ENCODE measurements around the gene KDF1. TPM values are rescaled to one million over a fixed set of nuclear protein-coding genes. Genes with fewer than 3 reads are reported as not detected.

The KDF1 gene
- total RNA-seq, 1 donor = not detected

GRCh38 chr1:26999440-26999987 lies 39.2 kb upstream of the KDF1 start:
- TF ChIP-seq CTCF (IDR thresholded peaks at IDR 0.05; ENCODE audit: insufficient read depth, low read length) = peak; percentile 22
- peak; percentile 100 for DNase-seq (ENCODE audit: low read depth)
- H3K4me3 ChIP-seq (ENCODE audit: low read depth, low read length) = no peak overlapping the region

- TF ChIP-seq CTCF (IDR thresholded peaks at IDR 0.05; ENCODE audit: insufficient read depth, low read length) = no peak
- no peak overlapping the region for H3K4me3 ChIP-seq (ENCODE audit: low read depth, low read length)
- DNase-seq (ENCODE audit: low read depth) = peak; percentile 73
Measured at GRCh38 chr1:26998429-26999300, 38.4 kb upstream of the KDF1 start.

- H3K4me3 ChIP-seq (ENCODE audit: low read depth, low read length) = no peak overlapping the region
- no peak for TF ChIP-seq CTCF (IDR thresholded peaks at IDR 0.05; ENCODE audit: insufficient read depth, low read length)
- no peak for DNase-seq (ENCODE audit: low read depth)
Measured at GRCh38 chr1:26996665-26997064, 36.4 kb upstream of the KDF1 start.

DNA sequence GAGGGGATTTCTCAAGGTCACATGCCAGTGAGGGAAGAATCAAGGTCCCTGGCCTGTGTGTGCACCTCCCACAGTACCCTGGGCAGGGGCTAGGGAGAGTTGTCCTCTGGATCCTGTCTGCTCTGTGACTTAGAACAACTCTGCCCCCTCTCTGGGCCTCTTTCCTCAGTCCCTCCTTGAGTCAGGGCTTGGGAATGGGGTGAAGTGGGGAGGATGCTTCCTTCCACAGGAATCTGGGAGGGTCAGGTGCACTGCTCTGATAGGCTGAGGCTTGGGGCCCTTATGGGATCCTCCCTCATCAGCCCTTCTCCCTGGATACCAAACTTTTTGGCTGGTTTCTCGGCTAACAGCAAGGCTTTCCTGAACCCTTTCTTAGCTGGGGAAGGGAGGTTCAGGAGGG lies 35.8 kb upstream of the KDF1 start:
- no peak for TF ChIP-seq CTCF (IDR thresholded peaks at IDR 0.05; ENCODE audit: insufficient read depth, low read length)
- peak overlapping the region; percentile 44 for H3K4me3 ChIP-seq (ENCODE audit: low read depth, low read length)
- peak; percentile 58 for DNase-seq (ENCODE audit: low read depth)

GRCh38 chr1:26994787-26995517 lies 34.7 kb upstream of the KDF1 start:
- no peak for DNase-seq (ENCODE audit: low read depth)
- no peak for TF ChIP-seq CTCF (IDR thresholded peaks at IDR 0.05; ENCODE audit: insufficient read depth, low read length)
- H3K4me3 ChIP-seq (ENCODE audit: low read depth, low read length) = peak overlapping the region; percentile 77

DNA sequence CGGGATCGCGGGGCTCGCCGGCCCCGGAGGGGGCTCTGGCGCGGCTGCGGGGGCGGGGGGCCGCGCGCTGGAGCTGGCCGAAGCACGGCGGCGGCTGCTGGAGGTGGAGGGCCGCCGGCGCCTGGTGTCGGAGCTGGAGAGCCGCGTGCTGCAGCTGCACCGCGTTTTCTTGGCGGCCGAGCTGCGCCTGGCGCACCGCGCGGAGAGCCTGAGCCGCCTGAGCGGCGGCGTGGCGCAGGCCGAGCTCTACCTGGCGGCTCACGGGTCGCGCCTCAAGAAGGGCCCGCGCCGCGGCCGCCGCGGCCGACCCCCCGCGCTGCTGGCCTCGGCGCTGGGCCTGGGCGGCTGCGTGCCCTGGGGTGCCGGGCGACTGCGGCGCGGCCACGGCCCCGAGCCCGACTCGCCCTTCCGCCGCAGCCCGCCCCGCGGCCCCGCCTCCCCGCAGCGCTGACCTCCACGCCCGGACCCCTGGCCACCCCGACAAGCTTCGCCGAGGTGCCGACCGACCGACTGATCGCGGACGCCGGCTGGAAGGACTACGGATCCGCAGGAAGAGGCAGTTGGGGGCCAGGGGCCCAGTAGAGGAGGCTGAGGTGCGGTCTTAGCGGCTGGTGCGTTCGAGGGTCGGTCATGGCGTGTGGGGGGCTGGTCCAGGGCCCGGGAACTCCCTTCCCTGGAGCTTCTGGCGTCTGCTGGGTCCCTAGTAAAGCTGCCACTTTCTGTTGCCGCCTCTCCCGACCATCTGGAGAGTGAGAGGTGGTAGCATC lies 33.9 kb upstream of the KDF1 start:
- no peak for TF ChIP-seq CTCF (IDR thresholded peaks at IDR 0.05; ENCODE audit: insufficient read depth, low read length)
- no peak for DNase-seq (ENCODE audit: low read depth)
- peak overlapping the region; percentile 77 for H3K4me3 ChIP-seq (ENCODE audit: low read depth, low read length)
